ENCODE data around the gene PPP1R14B.

- TF ChIP-seq, protein P1, sequence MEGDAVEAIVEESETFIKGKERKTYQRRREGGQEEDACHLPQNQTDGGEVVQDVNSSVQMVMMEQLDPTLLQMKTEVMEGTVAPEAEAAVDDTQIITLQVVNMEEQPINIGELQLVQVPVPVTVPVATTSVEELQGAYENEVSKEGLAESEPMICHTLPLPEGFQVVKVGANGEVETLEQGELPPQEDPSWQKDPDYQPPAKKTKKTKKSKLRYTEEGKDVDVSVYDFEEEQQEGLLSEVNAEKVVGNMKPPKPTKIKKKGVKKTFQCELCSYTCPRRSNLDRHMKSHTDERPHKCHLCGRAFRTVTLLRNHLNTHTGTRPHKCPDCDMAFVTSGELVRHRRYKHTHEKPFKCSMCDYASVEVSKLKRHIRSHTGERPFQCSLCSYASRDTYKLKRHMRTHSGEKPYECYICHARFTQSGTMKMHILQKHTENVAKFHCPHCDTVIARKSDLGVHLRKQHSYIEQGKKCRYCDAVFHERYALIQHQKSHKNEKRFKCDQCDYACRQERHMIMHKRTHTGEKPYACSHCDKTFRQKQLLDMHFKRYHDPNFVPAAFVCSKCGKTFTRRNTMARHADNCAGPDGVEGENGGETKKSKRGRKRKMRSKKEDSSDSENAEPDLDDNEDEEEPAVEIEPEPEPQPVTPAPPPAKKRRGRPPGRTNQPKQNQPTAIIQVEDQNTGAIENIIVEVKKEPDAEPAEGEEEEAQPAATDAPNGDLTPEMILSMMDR (conservative IDR thresholded peaks at IDR 0.05), result no peak; the same call in 1 of the 2 replicates
- TF ChIP-seq EZH2 (IDR thresholded peaks at IDR 0.05; ENCODE audit: low read depth), result no peak
Observed at GRCh38 chr11:64241491-64242374, 5.0 kb downstream of the PPP1R14B start.
